Endodermal cell (in vitro differentiated cells): ENCODE data around the gene KLF1. TPM values are rescaled to one million over a fixed set of nuclear protein-coding genes. Genes with fewer than 3 reads are reported as not detected.

Experiments used
- DNase-seq: peaks from one replicate; pipeline ENCODE4 v3.0.0-alpha.2; 2017
- H3K27ac ChIP-seq: 2 replicates; pipeline ENCODE4 v1.5.1; 2013; ENCODE audit warnings: mild to moderate bottlenecking, low read depth, low read length, moderate library complexity
- H3K27me3 ChIP-seq: 2 replicates; pipeline ENCODE4 v1.6.1; 2013; ENCODE audit warnings: mild to moderate bottlenecking, low read length, moderate library complexity; ENCODE audit not compliant: insufficient read depth, control insufficient read depth, poor library complexity, severe bottlenecking
- H3K36me3 ChIP-seq: 2 replicates; pipeline ENCODE4 v1.7.0; 2013; ENCODE audit warnings: mild to moderate bottlenecking, low read length, moderate library complexity; ENCODE audit not compliant: control insufficient read depth, insufficient read depth
- H3K4me1 ChIP-seq: one replicate; pipeline ENCODE4 v1.7.0; 2013; ENCODE audit warnings: low read length; ENCODE audit not compliant: control insufficient read depth, insufficient read depth
- H3K4me3 ChIP-seq: 2 replicates; pipeline ENCODE4 v1.5.1; 2013; ENCODE audit warnings: mild to moderate bottlenecking, low read length, moderate library complexity
- H3K9ac ChIP-seq: 2 replicates; pipeline ENCODE4 v1.6.1; 2013; ENCODE audit warnings: mild to moderate bottlenecking, low read length, moderate library complexity; ENCODE audit not compliant: poor library complexity, severe bottlenecking; ENCODE audit errors: extremely low read depth
- H3K9me3 ChIP-seq: 2 replicates; pipeline ENCODE4 v1.6.1; 2013; ENCODE audit warnings: mild to moderate bottlenecking, low read length, moderate library complexity; ENCODE audit not compliant: control insufficient read depth
- H3K27ac Mint-ChIP-seq: 2 replicates; pipeline ENCODE4 v1.8.0; 2020; ENCODE audit warnings: mixed read lengths
- H3K27me3 Mint-ChIP-seq: 2 replicates; pipeline ENCODE4 v1.8.0; 2021; ENCODE audit warnings: mild to moderate bottlenecking, mixed read lengths; ENCODE audit not compliant: insufficient read depth
- H3K36me3 Mint-ChIP-seq: 2 replicates; pipeline ENCODE4 v1.8.0; 2020; ENCODE audit warnings: low read depth, mixed read lengths
- H3K4me1 Mint-ChIP-seq: 2 replicates; pipeline ENCODE4 v1.8.0; 2020; ENCODE audit warnings: mixed read lengths
- H3K4me3 Mint-ChIP-seq: 2 replicates; pipeline ENCODE4 v1.8.0; 2020; ENCODE audit warnings: mild to moderate bottlenecking, moderate library complexity, mixed read lengths
- H3K9me3 Mint-ChIP-seq: 2 replicates; pipeline ENCODE4 v1.8.0; 2020; ENCODE audit warnings: mild to moderate bottlenecking, mixed read lengths
- CTCF ChIP-seq: fragments of 200-600 bp; sonication (generic); conservative IDR thresholded peaks from 2 replicates; pipeline ENCODE4 v1.5.0; 2021; ENCODE audit warnings: antibody characterized with exemption, mild to moderate bottlenecking
- WGBS, 2 experiments: methylation state at CpG; one replicate each; pipeline versions ENCODE4 v1.1.5 to v1.1.7; 2013; ENCODE audit warnings: missing lambda C conversion rate in 2 of 2, mixed read lengths in 1 of 2; ENCODE audit not compliant: insufficient coverage in 1 of 2, insufficient read length in 1 of 2; 5-methylcytosine and 5-hydroxymethylcytosine counted together
- total RNA-seq, 2 donors: library from RNA; stranded (reverse); fragmentation: NEBNext Ultra II Directional in 1 of 2; extraction: Animal tissue kit (Norgen Biotek cat#: 25700) in 1 of 2; gene quantifications; 2 replicates in 1 of 2; 3 replicates in 1 of 2; pipeline ENCODE4 v1.2.1, GENCODE V29; 2021

KLF1 gene
- total RNA-seq, 2 donors from 2014 or later = 0.91 to 1.0 TPM

- Mint-ChIP-seq H3K36me3 (peaks cover 26% of the 10 kb centered on the region), H3K4me1 (no peaks in the 10 kb centered on the region), H3K4me3 (no peak overlapping the region), H3K9me3 (no peaks in the 10 kb centered on the region), H3K27me3 (no peaks in the 10 kb centered on the region), H3K27ac (no peak overlapping the region)
- WGBS, 2 experiments = 93 to 95% methylated on average over 10 of the region's 10 CpGs
- DNase-seq = no peak
- no peaks in the 10 kb centered on the region for H3K9me3 ChIP-seq
- H3K27ac ChIP-seq = no peak overlapping the region
- no peak for TF ChIP-seq CTCF
- H3K4me3 ChIP-seq = no peak overlapping the region
- H3K36me3 ChIP-seq = peaks cover 23% of the 10 kb centered on the region
- H3K9ac ChIP-seq = no peak overlapping the region
- H3K4me1 ChIP-seq = no peaks in the 10 kb centered on the region
- H3K27me3 ChIP-seq = no peaks in the 10 kb centered on the region
These were observed 13.0 kb upstream of the KLF1 start for GRCh38 chr19:12899891-12900518.

GRCh38 chr19:12896460-12896859, 9.5 kb upstream of the KLF1 start:
- H3K27ac ChIP-seq = no peak overlapping the region
- no peaks in the 10 kb centered on the region for H3K4me1 ChIP-seq
- no peak for DNase-seq
- no peaks in the 10 kb centered on the region for H3K27me3 ChIP-seq
- H3K9me3 Mint-ChIP-seq = no peaks in the 10 kb centered on the region
- peaks cover 43% of the 10 kb centered on the region for H3K36me3 ChIP-seq
- no peak overlapping the region for H3K4me3 ChIP-seq
- WGBS, 2 experiments = 94 to 97% methylated on average over 17 of the region's 17 CpGs
- no peak overlapping the region for H3K4me3 Mint-ChIP-seq
- peaks cover 5% of the 10 kb centered on the region for H3K4me1 Mint-ChIP-seq
- TF ChIP-seq CTCF = no peak
- H3K9me3 ChIP-seq = no peaks in the 10 kb centered on the region
- H3K36me3 Mint-ChIP-seq = peaks cover 44% of the 10 kb centered on the region
- H3K9ac ChIP-seq = no peak overlapping the region
- H3K27ac Mint-ChIP-seq = no peak overlapping the region
- no peaks in the 10 kb centered on the region for H3K27me3 Mint-ChIP-seq

GRCh38 chr19:12893582-12893981, 6.6 kb upstream of the KLF1 start:
- H3K4me1 Mint-ChIP-seq = peaks cover 5% of the 10 kb centered on the region
- no peaks in the 10 kb centered on the region for H3K9me3 ChIP-seq
- TF ChIP-seq CTCF = no peak
- no peak overlapping the region for H3K9ac ChIP-seq
- no peaks in the 10 kb centered on the region for H3K27me3 Mint-ChIP-seq
- DNase-seq = no peak
- no peak overlapping the region for H3K27ac Mint-ChIP-seq
- no peak overlapping the region for H3K4me3 ChIP-seq
- peaks cover 35% of the 10 kb centered on the region for H3K36me3 ChIP-seq
- no peak overlapping the region for H3K27ac ChIP-seq
- H3K4me3 Mint-ChIP-seq = no peak overlapping the region
- H3K9me3 Mint-ChIP-seq = no peaks in the 10 kb centered on the region
- H3K36me3 Mint-ChIP-seq = peaks cover 25% of the 10 kb centered on the region
- no peaks in the 10 kb centered on the region for H3K27me3 ChIP-seq
- no peaks in the 10 kb centered on the region for H3K4me1 ChIP-seq
- WGBS, 2 experiments = 91 to 98% methylated on average over 4 to 5 of the region's 5 CpGs
